GM19463 (cell line): ENCODE results near the gene KCND3.
"Not testable (repeated sequence)": the region's sequence is repeated elsewhere in the genome, so short reads cannot be mapped to it uniquely, and the experiment has no call there.

Source experiments
- ATAC-seq: cut with Tn5 transposase; IDR thresholded peaks from one replicate; pipeline ENCODE4 v1.9.1; 2021; ENCODE audit warnings: mild to moderate bottlenecking, moderate library complexity; ENCODE audit not compliant: unreplicated experiment

KCND3 gene

GRCh38 chr1:111818546-111818945 lies 170.9 kb downstream of the KCND3 start:
- no peak for ATAC-seq

DNA sequence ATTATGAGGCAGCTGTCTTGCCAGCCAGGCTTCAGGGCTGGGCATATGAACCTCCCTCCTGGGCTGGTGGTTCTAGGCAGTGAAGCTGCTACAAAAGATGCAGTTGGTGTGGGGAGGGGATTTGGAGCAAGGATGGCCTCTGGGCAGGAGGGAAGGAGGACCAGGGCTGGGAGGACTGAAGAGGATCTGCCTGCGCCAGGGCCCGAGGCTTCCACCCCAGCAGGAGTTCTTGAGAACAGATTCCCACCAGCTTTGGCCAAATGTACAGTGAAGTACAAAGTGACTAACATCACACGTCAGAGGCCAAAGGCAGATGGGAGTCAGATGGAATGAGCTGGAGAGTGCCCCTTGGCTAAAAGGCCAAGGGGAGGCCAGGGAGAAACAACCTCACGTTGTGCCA lies 171.4 kb downstream of the KCND3 start:
- ATAC-seq, result no peak

DNA sequence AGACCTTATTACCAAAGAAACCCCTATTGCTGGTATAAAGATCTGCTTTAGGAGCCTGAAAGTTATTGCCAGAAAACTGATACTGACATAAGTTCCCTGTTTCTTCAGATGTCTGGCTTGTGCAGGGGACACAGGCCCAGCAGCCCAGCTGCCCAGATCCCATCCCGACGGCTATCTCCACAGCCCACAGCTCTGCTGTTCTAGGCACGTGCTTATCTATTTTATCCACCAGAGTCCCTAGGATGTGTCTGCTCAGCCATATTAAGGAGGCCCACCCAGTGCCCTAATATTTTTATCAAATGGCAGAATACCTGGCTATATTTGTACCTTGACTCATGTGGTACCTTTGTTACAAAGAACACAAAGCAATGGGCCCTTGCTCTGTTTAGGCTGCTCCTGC lies 174.8 kb downstream of the KCND3 start:
- no peak for ATAC-seq

DNA sequence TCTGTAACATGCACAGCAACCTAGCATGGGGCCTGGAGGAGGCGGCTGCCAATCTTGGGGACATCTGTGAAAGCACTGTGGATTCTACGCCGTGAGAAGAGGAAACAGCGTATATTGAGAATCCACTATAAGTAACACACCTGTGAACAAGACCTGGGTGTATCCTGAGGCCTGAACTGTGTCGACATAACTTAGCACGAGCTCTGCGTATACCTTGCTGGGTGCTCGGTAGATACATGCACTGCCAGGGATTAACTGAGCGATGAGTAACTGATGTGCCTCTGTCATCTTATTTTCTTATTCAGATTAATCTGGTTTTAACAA lies 175.2 kb downstream of the KCND3 start:
- ATAC-seq, result no peak

GRCh38 chr1:111813440-111814304 lies 175.8 kb downstream of the KCND3 start:
- ATAC-seq, result no peak

GRCh38 chr1:111812306-111812705 lies 177.2 kb downstream of the KCND3 start:
- no peak for ATAC-seq

GRCh38 chr1:111811891-111812290 lies 177.6 kb downstream of the KCND3 start:
- no peak for ATAC-seq

- no peak for ATAC-seq
These were observed 184.2 kb downstream of the KCND3 start for GRCh38 chr1:111805251-111805650.

GRCh38 chr1:111804776-111805175 lies 184.7 kb downstream of the KCND3 start:
- no peak for ATAC-seq

DNA sequence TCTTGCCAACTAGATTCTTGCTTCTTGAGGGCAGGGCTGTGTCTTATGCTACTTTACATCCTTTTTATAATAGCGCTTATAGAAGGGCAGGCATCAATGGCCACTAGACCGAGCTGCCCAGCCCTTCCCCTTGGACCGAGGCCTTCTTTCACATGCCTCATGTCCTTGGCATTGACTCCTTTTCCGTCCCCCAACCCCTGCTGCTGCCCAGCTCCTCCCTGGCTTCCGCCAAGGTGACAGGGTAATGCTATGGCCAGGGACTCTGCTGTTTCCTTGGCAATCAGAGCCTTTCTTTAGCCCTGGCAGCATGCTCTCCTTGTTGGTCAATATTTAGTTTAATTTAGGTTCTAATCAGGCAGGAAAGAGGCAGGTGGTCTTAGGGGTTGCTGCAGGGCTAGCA lies 185.5 kb downstream of the KCND3 start:
- no peak for ATAC-seq

GRCh38 chr1:111802984-111803383 lies 186.5 kb downstream of the KCND3 start:
- no peak for ATAC-seq

- no peak for ATAC-seq
These were observed 187.4 kb downstream of the KCND3 start for GRCh38 chr1:111802110-111802509.

GRCh38 chr1:111801071-111801850 lies 188.2 kb downstream of the KCND3 start:
- no peak for ATAC-seq

- not testable (repeated sequence) for ATAC-seq
These were observed 189.7 kb downstream of the KCND3 start for GRCh38 chr1:111799722-111800121.

- ATAC-seq, result no peak
These were observed 190.9 kb downstream of the KCND3 start for GRCh38 chr1:111798580-111798979.

GRCh38 chr1:111795401-111795800 lies 194.1 kb downstream of the KCND3 start:
- ATAC-seq, result no peak

DNA sequence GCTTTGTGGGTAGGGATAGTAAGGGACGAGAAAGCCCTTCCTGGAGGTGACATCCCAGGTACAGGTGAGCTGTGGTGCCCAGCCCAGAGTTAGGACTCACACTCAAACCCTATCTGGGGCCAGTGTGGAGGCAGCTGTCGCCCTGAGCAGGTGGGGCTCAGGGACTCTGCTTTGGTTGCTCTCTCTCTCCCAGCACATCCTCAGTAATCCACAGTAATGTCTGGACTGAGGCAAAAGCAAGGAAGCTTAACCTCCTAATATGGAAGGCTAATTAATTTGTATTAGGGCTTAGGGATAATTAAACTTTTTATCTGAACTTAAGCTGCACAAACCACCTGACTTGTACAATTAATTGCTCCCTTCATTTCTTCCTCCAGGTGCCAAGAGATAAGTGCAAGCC lies 195.5 kb downstream of the KCND3 start:
- no peak for ATAC-seq

DNA sequence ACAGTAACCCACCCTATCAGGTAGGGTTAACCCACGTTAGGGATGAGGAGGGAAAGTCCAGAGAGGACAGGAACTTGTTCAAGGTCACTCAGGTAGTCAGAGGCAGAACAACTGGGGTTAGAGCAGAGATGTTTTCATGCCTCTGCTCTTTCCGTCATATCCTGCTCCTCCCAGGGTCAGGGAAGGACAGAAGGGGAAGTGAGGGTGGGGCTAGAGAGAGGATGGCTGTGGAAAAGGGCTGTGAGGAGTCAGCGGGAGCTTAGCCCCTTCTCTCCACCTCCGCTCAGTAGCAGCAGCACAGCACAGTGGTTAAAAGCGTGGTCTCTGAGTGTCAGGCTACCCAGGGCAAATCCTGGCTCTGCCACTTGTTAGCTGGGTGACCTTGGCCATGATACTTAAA lies 197.2 kb downstream of the KCND3 start:
- ATAC-seq, result no peak

DNA sequence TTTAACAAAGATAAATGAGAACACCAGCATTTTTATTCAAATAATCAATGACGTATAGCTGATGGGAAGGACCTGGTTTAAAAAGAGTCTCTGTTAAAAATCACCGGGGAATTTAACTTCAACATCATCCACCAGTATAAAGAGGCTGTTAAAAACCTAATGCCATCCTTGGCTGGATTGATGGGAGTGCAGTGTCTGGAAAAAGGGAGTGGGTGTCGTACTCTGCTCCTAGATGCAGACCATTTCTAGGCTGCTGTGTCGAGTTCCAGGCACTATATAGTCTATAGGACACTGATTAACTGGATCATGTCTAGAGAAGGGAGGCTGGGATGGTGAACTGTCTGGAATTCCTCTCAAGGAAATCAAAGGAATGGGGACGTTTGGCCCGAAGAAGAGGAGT lies 197.7 kb downstream of the KCND3 start:
- no peak for ATAC-seq

- no peak for ATAC-seq
These were observed 199.7 kb downstream of the KCND3 start for GRCh38 chr1:111789666-111790316.

GRCh38 chr1:111789142-111789541 lies 200.3 kb downstream of the KCND3 start:
- ATAC-seq, result no peak
